Putamen (tissue), 1 donor: Measurements from ENCODE around the gene CELF2.

Experiments used
- DNase-seq: peaks from one replicate; pipeline ENCODE4 v3.0.0-alpha.2; 2016; ENCODE audit warnings: low spot score

The CELF2 gene

DNA sequence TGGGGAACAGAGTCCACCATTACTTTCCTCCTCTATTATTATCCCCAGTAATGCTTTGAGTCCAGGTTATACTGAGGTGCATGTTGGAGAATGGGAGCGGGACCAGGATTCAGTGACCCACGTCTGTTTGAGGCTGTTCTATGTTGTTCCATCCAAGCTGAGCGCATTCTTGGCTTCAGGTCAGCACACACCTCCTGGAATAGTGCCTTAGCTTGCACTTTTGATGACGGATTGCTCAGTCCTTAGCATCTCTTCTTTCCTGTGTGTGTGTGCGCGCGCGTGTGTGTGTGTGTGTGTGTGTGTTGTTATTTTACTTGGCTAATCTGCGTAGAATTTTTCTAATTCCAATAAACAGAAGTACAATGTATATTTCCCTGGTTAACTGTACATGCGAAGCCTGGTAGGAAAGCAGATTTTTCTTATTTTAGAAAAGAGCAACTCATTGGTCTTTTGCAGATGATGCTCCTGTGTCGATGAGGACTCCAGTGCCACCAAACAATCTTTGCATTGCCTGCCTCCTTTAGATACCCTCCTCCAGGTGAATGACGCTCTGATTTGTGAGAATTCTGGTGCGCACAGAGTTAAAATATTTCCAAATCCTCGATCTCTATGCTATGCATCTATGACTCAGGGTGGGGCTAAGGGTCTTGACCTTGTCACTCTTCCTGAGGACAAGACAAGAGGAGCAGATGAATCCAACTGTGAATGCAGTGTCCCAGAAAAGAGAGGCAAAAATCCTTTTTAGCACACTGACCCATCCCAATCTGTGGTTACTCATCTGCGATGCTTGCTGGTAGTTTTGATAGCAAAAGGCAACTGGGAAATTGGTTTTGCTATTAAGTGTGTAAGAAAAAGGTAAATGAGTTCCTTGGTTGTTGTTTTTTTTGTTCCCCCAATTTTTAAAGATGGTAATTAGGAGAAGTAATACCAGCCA lies 13.3 kb upstream of the CELF2 start:
- DNase-seq = no peak

GRCh38 chr10:11005725-11006427 lies 11.8 kb upstream of the CELF2 start:
- DNase-seq = no peak

GRCh38 chr10:11006428-11006825 lies 11.2 kb upstream of the CELF2 start:
- no peak for DNase-seq

GRCh38 chr10:11007476-11008020 lies 10.1 kb upstream of the CELF2 start:
- DNase-seq = no peak

DNA sequence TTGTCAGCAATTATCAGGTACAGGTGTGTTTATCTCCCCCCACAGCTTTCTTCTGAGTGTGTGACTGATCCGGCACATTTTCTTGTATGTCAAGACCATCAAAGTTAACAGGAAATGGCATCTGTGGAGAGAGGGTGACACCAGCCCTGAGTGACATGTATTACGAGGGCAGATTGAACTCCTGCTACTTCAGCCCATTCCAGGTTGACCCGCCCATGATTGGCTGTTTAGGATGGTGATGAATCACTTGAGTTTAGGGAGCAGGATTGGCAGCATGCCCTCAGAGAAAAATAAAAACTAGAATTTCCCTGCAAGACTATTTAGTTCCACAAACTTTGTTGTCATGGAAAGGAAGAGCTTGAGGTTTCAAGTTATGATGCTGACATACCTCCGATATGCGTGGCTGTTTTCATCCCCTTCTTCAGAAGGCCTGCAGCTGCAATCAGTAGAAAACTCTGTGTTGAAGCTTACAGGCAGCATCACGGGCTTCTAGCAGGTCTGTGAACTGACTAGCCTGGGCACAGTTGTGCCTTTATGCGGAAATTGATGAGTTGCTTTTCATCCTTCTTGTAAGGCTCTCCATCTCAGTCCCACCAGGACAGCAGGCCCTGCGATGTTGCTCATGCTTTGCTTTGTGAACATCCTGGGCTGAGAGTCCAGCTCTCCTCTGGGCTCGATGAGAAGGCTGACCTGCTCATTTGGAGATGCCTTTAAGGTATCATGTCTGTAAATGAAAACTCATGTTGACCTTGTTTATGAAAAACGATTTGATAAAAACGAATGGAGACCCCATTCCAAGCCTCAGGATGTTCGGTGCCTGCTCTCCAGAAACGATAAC lies 8.0 kb upstream of the CELF2 start:
- DNase-seq = no peak

DNA sequence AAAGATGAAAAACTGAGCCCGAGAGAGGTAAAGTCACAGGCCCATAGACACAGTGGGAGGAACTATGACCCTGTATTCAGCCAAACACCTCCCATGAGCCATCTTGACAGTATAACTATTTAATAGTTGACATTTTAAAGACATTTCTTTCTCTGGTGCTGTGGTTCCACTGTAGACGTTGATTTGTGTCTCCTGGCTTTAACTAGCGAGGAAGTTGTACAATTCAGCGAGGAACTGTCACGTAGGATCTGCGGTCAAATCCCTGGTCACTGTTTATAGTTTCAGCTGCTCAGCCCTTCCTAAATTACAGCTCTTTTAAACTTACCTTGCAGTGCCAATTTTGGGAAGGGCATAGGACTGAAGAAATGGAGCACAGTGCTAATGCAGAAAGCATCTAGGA lies 7.1 kb upstream of the CELF2 start:
- DNase-seq = no peak

GRCh38 chr10:11011436-11011835 lies 6.2 kb upstream of the CELF2 start:
- no peak for DNase-seq

DNA sequence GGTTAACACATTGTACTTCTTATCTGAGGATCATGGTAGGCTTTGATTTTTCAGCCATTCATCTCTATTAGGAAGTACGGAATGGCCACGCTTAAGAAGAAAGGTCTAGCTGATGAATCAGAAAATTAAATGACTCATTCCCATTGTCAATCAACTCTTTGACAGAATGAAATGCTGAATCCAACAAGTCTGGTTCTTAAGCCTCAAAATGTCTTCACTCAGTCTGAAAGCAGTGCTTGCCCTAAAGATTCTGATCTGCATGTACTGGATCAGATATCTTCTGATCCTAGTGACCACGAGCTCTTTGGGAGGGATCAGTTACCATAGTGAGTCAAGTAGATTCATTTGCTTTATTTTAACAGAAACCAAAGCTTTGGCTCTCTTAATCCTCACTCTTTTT lies 5.7 kb upstream of the CELF2 start:
- no peak for DNase-seq

- no peak for DNase-seq
These were observed 5.0 kb upstream of the CELF2 start for GRCh38 chr10:11012421-11013295.

GRCh38 chr10:11013836-11014235 lies 3.8 kb upstream of the CELF2 start:
- DNase-seq = no peak

DNA sequence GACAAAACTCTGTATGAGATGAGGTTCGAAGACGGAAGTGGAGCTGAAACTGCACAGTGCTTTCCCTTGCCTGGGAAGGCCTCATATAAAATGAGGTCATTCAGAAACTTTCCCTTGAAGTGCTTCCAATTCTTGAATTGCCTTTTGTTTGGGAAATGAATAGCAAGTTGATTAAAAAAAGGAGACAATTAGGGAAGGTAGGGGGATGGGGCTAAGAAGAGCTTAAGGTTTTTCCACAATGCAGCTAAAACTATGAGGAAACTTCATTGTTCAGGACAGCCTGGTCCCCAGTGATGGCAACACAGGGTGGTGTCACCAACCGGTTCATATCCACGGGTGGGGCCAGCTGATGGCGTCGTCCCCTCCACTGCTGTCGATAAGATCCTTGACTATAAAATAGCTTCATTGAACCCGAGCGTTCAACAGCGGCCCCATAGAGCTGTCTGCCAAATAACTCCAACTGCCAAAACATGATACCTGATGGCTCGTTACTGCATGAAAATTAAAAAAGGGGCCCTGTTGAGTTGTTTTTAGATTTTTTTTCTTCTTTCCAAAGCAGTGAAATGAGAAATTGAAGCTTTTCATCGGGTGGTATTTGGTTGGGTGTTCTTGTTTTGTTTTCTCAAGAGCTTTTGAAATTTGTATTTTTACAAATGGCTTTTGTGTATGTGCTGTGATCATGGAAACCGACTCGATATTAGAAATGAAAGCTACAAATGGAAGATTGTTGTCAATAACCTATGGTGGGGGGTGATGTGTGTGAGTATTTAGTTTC lies 2.8 kb upstream of the CELF2 start:
- DNase-seq = no peak

DNA sequence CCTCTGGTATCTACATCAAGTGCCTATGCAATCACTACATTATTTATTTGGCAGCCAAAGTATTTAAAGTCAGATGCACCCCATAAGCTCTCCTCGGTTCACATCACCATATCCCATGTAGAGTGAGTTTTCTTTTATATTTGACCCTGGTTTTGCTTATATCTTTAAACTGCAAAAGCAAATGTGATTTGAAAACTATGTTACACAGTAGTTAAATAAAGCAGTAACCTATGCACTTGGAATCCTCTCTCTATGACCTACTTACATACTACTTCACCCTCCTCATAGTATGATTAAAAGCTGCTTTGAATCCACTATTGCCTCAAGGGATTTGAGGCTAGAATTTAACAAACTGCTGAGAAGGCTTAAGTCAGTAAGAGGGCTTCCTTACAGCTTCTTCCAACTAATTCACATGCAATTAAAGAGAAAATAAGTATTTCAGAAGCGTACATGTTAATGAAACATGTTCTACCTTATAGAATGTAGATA lies 2.2 kb upstream of the CELF2 start:
- no peak for DNase-seq

GRCh38 chr10:11017000-11017569 lies 587 bp upstream of the CELF2 start:
- DNase-seq = no peak

- DNase-seq = no peak
These were observed 765 bp downstream of the CELF2 start for GRCh38 chr10:11018432-11018841.

GRCh38 chr10:11018855-11019631 lies 1.4 kb downstream of the CELF2 start:
- no peak for DNase-seq

DNA sequence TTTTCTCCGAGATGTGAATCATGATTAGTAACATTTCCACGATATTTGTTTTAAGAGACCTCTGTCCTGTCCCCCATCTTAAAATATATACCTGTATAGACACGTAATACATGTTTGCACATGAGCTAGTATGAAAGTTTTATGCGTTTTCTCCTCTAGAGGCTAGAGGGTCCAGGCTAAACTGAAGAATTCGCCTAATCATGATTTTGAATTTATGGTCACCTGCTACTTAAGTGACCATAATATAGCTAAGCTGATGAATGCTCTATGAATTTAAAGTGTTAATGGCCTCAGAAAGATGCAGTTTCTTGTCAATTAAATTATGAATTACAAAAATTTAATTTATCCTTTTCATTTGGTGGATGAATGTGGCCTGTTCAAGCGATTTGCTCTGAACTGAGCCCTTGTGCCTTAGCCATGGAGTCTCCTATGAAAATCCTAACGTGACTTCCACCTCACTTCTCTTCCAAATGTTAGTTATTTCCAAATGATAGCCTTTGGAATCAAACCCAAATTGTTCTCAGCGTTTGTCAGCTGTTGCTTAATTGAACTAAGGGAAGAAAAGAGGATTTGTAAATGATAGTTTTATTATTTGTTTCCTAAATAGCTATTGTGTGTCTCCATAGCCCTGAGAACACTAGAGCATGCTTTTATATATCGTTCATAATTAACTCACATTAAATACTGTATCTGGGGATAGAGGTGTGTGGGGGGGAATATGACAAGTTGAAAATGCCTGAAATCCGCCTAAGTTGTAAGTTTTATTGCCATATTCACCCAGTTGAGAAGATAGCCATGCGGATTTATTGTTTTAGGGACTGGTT lies 2.3 kb downstream of the CELF2 start:
- no peak for DNase-seq

- no peak for DNase-seq
These were observed 2.9 kb downstream of the CELF2 start for GRCh38 chr10:11020548-11020942.

- DNase-seq = no peak
These were observed 4.5 kb downstream of the CELF2 start for GRCh38 chr10:11022213-11022612.
